Natural killer cell (primary cell): Measurements from ENCODE around the gene PIH1D1. TPM values are rescaled to one million over a fixed set of nuclear protein-coding genes. Genes with fewer than 3 reads are reported as not detected.

ENCODE experiments used
- ATAC-seq, 3 donors: fragments of 150-1000 bp in 2 of 3; fragments of 200-7000 bp in 1 of 3; cut with Tn5 transposase; 1 replicate in 1 of 3; 2 replicates in 2 of 3; pipeline ENCODE4 v1.10.0; 2021; ENCODE audit warnings: mild to moderate bottlenecking in 2 of 3, moderate library complexity in 2 of 3
- DNase-seq, 2 donors: peaks; one replicate each; pipeline versions ENCODE4 v3.0.0 to v3.0.0-alpha.2; 2013 to 2021; ENCODE audit warnings: mixed read lengths in 1 of 2
- H3K27ac ChIP-seq: one replicate; pipeline ENCODE4 v1.5.1; 2013; ENCODE audit warnings: mild to moderate bottlenecking, low read length
- H3K27me3 ChIP-seq: one replicate; pipeline ENCODE4 v1.6.1; 2013; ENCODE audit warnings: low read length; ENCODE audit not compliant: control insufficient read depth, insufficient read depth
- H3K36me3 ChIP-seq: one replicate; pipeline ENCODE4 v1.6.1; 2013; ENCODE audit warnings: low read length; ENCODE audit not compliant: control insufficient read depth, insufficient read depth
- H3K4me1 ChIP-seq: one replicate; pipeline ENCODE4 v1.6.1; 2013; ENCODE audit warnings: low read length; ENCODE audit not compliant: control insufficient read depth, insufficient read depth
- H3K4me3 ChIP-seq: one replicate; pipeline ENCODE4 v1.5.1; 2013; ENCODE audit warnings: low read length
- H3K9me3 ChIP-seq: one replicate; pipeline ENCODE4 v1.6.1; 2013; ENCODE audit warnings: low read length; ENCODE audit not compliant: control insufficient read depth, insufficient read depth
- H3K27ac Mint-ChIP-seq, 2 donors: one replicate each; pipeline ENCODE4 v1.8.0; 2022; ENCODE audit warnings: mild to moderate bottlenecking in 2 of 2, mixed read lengths in 2 of 2, moderate library complexity in 1 of 2
- H3K27me3 Mint-ChIP-seq, 2 donors: one replicate each; pipeline ENCODE4 v1.8.0; 2022; ENCODE audit warnings: low read depth in 2 of 2, mixed read lengths in 2 of 2
- H3K36me3 Mint-ChIP-seq: one replicate; pipeline ENCODE4 v1.8.0; 2022; ENCODE audit warnings: mixed read lengths
- H3K4me1 Mint-ChIP-seq, 2 donors: one replicate each; pipeline ENCODE4 v1.8.0; 2022; ENCODE audit warnings: mixed read lengths in 2 of 2
- H3K4me3 Mint-ChIP-seq: one replicate; pipeline ENCODE4 v1.8.0; 2022; ENCODE audit warnings: mild to moderate bottlenecking, moderate library complexity, mixed read lengths
- H3K9me3 Mint-ChIP-seq, 2 donors: one replicate each; pipeline ENCODE4 v1.8.0; 2022; ENCODE audit warnings: mixed read lengths in 2 of 2
- WGBS: methylation state at CpG from one replicate; pipeline ENCODE4 v1.1.7; 2013; ENCODE audit warnings: missing lambda C conversion rate; ENCODE audit not compliant: insufficient coverage; 5-methylcytosine and 5-hydroxymethylcytosine counted together
- intact Hi-C: fragments of 100-400 bp; cut with micrococcal nuclease; formaldehyde crosslinking; loops from one replicate; pipeline ENCODE4 v1.14.2; 2022
- total RNA-seq, 4 donors: library from RNA; stranded (reverse); fragments of 120-200 nt in 1 of 4; gene quantifications; one replicate each; pipeline versions ENCODE4 v1.2.3 to v1.2.4, GENCODE V29; 2013 to 2022
- TF ChIP-seq, protein P1 (sequence below): fragments of 200-600 bp; IDR thresholded peaks from one replicate; pipeline ENCODE4 v1.8.0; 2022; ENCODE audit warnings: antibody characterized with exemption

PIH1D1 gene
- total RNA-seq, 3 donors from 2014 or later (not counting 1 experiment from before 2014, with no cell fraction given) = 112 to 149 (median 138) TPM

DNA sequence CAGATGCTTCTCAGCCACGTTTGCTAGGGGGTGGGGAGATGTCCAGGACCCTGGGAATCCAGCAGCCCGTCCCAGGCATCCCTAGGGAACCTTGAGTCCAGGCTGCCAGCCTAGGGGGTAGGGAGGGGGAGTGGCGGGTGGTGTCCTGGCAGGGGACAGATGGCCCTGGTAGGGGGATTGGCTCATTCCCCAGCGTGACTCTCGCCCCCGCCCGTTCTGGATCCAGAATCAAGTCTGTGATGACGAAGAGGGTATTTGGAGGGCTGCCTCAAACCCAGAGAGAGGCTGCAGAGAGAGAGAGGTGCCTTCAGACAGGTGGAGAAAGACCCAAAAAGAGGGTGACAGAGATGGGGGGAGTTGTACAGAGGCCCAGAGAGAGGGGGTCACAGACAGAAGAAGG is 14.4 kb downstream of the PIH1D1 start:
- Histone ChIP-seq H3K4me1 (peaks cover 36% of the 10 kb centered on the region), H3K9me3 (no peaks in the 10 kb centered on the region), H3K36me3 (no peaks in the 10 kb centered on the region), H3K4me3 (no peak overlapping the region), H3K27ac (no peak overlapping the region), H3K27me3 (peaks cover 80% of the 10 kb centered on the region)
- 21% methylated on average over 8 of the region's 8 CpGs for WGBS
- Mint-ChIP-seq H3K36me3 (no peaks in the 10 kb centered on the region), H3K4me3 (no peak overlapping the region), H3K27ac (peak overlapping the region in 1 of 2 donors; percentile 6), H3K9me3 (no peaks in the 10 kb centered on the region), H3K27me3 (peaks cover 86 to 91% of the 10 kb centered on the region in 2 donors), H3K4me1 (peaks cover 24 to 43% of the 10 kb centered on the region in 2 donors)
- DNase-seq (no peak), ATAC-seq (no peak)
- intact Hi-C loops = no loop called here
- TF ChIP-seq, protein P1, sequence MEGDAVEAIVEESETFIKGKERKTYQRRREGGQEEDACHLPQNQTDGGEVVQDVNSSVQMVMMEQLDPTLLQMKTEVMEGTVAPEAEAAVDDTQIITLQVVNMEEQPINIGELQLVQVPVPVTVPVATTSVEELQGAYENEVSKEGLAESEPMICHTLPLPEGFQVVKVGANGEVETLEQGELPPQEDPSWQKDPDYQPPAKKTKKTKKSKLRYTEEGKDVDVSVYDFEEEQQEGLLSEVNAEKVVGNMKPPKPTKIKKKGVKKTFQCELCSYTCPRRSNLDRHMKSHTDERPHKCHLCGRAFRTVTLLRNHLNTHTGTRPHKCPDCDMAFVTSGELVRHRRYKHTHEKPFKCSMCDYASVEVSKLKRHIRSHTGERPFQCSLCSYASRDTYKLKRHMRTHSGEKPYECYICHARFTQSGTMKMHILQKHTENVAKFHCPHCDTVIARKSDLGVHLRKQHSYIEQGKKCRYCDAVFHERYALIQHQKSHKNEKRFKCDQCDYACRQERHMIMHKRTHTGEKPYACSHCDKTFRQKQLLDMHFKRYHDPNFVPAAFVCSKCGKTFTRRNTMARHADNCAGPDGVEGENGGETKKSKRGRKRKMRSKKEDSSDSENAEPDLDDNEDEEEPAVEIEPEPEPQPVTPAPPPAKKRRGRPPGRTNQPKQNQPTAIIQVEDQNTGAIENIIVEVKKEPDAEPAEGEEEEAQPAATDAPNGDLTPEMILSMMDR = no peak

DNA sequence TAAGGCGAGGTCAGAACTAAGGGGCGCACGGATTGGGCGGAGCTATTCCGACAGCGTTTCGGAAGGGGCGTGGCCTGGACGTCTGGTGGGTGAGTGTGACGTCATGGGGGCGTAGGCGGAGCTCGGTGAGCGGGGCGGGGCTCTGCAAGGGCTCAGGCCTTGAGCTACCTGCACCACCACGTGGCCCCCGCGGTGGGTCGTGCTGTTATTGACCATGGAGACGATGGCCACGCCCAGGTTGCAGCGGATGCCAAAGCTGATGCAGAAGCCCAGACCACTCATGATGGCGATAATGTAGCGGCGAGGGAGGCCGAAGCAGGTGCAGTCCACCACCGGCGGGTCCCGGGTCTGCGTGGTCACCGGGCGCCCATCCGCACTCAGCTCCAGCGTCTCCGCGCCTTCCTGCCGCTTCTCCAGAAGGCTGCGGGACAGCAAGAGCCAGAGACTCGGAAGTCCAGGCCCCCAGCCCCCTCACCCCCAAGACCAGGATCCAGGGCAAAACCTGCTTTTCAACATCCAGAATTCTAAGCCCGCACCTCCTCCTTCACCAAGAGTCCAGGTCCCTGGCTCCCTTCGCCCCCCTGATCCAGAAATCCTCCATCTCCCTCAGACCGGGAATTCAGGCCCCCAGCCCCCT is 15.1 kb downstream of the PIH1D1 start:
- no peaks in the 10 kb centered on the region for H3K36me3 Mint-ChIP-seq
- ATAC-seq = peak; percentile 34 to 70 (median 64)
- peak in 1 of 2 donors; percentile 76 for DNase-seq
- no peaks in the 10 kb centered on the region for H3K9me3 ChIP-seq
- TF ChIP-seq, protein P1 = no peak
- no peaks in the 10 kb centered on the region for H3K36me3 ChIP-seq
- no peak overlapping the region for H3K27ac ChIP-seq
- no peaks in the 10 kb centered on the region for H3K9me3 Mint-ChIP-seq
- 13% methylated on average over 42 of the region's 42 CpGs for WGBS
- H3K4me1 Mint-ChIP-seq = peaks cover 17 to 39% of the 10 kb centered on the region in 2 donors
- H3K27me3 Mint-ChIP-seq = peaks cover 82 to 88% of the 10 kb centered on the region in 2 donors
- intact Hi-C loops = no loop called here
- H3K4me3 Mint-ChIP-seq = no peak overlapping the region
- H3K4me3 ChIP-seq = no peak overlapping the region
- H3K4me1 ChIP-seq = peaks cover 36% of the 10 kb centered on the region
- H3K27ac Mint-ChIP-seq = no peak overlapping the region
- peaks cover 80% of the 10 kb centered on the region for H3K27me3 ChIP-seq

DNA sequence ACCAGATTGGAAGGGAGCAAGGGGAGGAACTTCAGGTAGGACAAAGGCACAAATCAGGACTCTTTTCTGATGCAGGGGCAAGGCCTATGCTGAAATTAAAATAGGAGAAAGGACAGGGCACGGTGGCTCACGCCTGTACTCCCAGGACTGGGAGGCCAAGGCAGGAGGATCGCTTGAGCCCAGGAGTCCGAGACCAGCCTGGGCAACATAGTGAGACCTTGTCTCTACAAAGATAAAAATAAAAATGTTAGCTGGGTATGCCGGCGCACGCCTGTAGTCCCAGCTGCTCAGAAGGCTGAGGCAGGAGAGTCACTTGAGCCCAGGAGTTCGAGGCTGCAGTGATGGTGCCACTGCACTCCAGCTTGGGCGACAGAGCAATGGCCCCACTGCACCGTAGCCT is 15.9 kb downstream of the PIH1D1 start:
- Mint-ChIP-seq H3K4me3 (no peak overlapping the region), H3K4me1 (peaks cover 16 to 36% of the 10 kb centered on the region in 2 donors), H3K36me3 (no peaks in the 10 kb centered on the region), H3K27ac (no peak overlapping the region), H3K27me3 (peaks cover 81 to 90% of the 10 kb centered on the region in 2 donors), H3K9me3 (no peaks in the 10 kb centered on the region)
- Histone ChIP-seq H3K4me3 (no peak overlapping the region), H3K9me3 (no peaks in the 10 kb centered on the region), H3K36me3 (no peaks in the 10 kb centered on the region), H3K27me3 (peaks cover 82% of the 10 kb centered on the region), H3K4me1 (peaks cover 34% of the 10 kb centered on the region), H3K27ac (no peak overlapping the region)
- no peak for ATAC-seq
- TF ChIP-seq, protein P1 = no peak
- DNase-seq = no peak
- WGBS = 94% methylated on average over 10 of the region's 10 CpGs
- intact Hi-C loops = no loop called here
